Neural cell (in vitro differentiated cells): ENCODE measurements around the gene LDB2. TPM values are rescaled to one million over a fixed set of nuclear protein-coding genes. Genes with fewer than 3 reads are reported as not detected.

Experiments used
- H2AFZ ChIP-seq: fragments of 200-600, 300-800 bp; sonication (generic), shearing (Covaris generic); 2 replicates; pipeline ENCODE4 v1.6.0; 2014; ENCODE audit warnings: low read depth, mild to moderate bottlenecking, antibody characterized with exemption, low read length, moderate library complexity
- H3F3A ChIP-seq: fragments of 200-600 bp; shearing (Covaris generic); 2 replicates; pipeline ENCODE4 v1.6.1; 2016; ENCODE audit warnings: mild to moderate bottlenecking, moderate library complexity, mixed read lengths, antibody characterized with exemption, low read length; ENCODE audit not compliant: insufficient read depth, poor library complexity, severe bottlenecking
- H3K27ac ChIP-seq: fragments of 200-600, 300-800 bp; sonication (generic), shearing (Covaris generic); 2 replicates; pipeline ENCODE4 v1.5.1; 2014; ENCODE audit warnings: mild to moderate bottlenecking, low read length, moderate library complexity
- H3K27me3 ChIP-seq: fragments of 300-800, 200-600 bp; sonication (generic), shearing (Covaris generic); 2 replicates; pipeline ENCODE4 v1.6.0; 2014; ENCODE audit warnings: mild to moderate bottlenecking, low read depth, low read length, moderate library complexity; ENCODE audit not compliant: insufficient read depth
- H3K36me3 ChIP-seq: fragments of 300-800, 200-600 bp; sonication (generic), shearing (Covaris generic); 2 replicates; pipeline ENCODE4 v1.5.1; 2014; ENCODE audit warnings: mild to moderate bottlenecking, antibody characterized with exemption, low read length, moderate library complexity; ENCODE audit not compliant: insufficient read depth
- H3K4me2 ChIP-seq: fragments of 300-800, 200-600 bp; sonication (generic), shearing (Covaris generic); 2 replicates; pipeline ENCODE4 v1.6.0; 2014; ENCODE audit warnings: mild to moderate bottlenecking, low read length
- H3K4me3 ChIP-seq: fragments of 300-800, 200-600 bp; sonication (generic), shearing (Covaris generic); 2 replicates; pipeline ENCODE4 v1.5.1; 2014; ENCODE audit warnings: mild to moderate bottlenecking, low read length, moderate library complexity
- H3K79me2 ChIP-seq: fragments of 200-600 bp; shearing (Covaris generic); replicated peaks from 2 replicates; pipeline ENCODE4 v1.6.0; 2014; ENCODE audit warnings: mild to moderate bottlenecking, low read length, moderate library complexity; ENCODE audit not compliant: insufficient read depth
- H3K9ac ChIP-seq: fragments of 300-800, 200-600 bp; sonication (generic), shearing (Covaris generic); 2 replicates; pipeline ENCODE4 v1.6.1; 2016; ENCODE audit warnings: mild to moderate bottlenecking, low read length, mixed read lengths
- H3K9me2 ChIP-seq: fragments of 200-600 bp; shearing (Covaris generic); 2 replicates; pipeline ENCODE4 v1.6.1; 2016; ENCODE audit warnings: mild to moderate bottlenecking, low read length, mixed read lengths; ENCODE audit not compliant: insufficient read depth
- H3K9me3 ChIP-seq: fragments of 200-600, 300-800 bp; sonication (generic), shearing (Covaris generic); 2 replicates; pipeline ENCODE4 v1.6.1; 2016; ENCODE audit warnings: mild to moderate bottlenecking, mixed run types, low read length, moderate library complexity, mixed read lengths
- H4K20me1 ChIP-seq: fragments of 200-600 bp; shearing (Covaris generic); 2 replicates; pipeline ENCODE4 v1.6.1; 2016; ENCODE audit warnings: mild to moderate bottlenecking, mixed run types; ENCODE audit not compliant: insufficient read depth
- CTCF ChIP-seq: fragments of 450-650 bp; IDR thresholded peaks from 2 replicates; pipeline ENCODE4 v1.5.1; 2014; ENCODE audit warnings: antibody characterized with exemption, mild to moderate bottlenecking, moderate library complexity; ENCODE audit not compliant: poor library complexity, severe bottlenecking
- EP300 ChIP-seq: fragments of 450-650 bp; conservative IDR thresholded peaks from 2 replicates; pipeline ENCODE4 v1.6.1; 2014; ENCODE audit warnings: antibody characterized with exemption, mild to moderate bottlenecking, moderate library complexity; ENCODE audit not compliant: poor library complexity, severe bottlenecking
- EZH2 ChIP-seq: fragments of 200-600, 300-800 bp; shearing (Covaris generic), sonication (generic); IDR thresholded peaks from 2 replicates; pipeline ENCODE4 v1.6.1; 2014; ENCODE audit warnings: antibody characterized with exemption, low read length, borderline replicate concordance, mild to moderate bottlenecking; ENCODE audit not compliant: insufficient read depth, poor library complexity, severe bottlenecking
- MXI1 ChIP-seq: fragments of 450-650 bp; conservative IDR thresholded peaks from 2 replicates; pipeline ENCODE4 v1.6.1; 2014; ENCODE audit warnings: antibody characterized with exemption, mild to moderate bottlenecking; ENCODE audit not compliant: poor library complexity, severe bottlenecking
- POLR2AphosphoS5 ChIP-seq: IDR thresholded peaks from 2 replicates; pipeline ENCODE4 v1.6.1; 2012
- RAD21 ChIP-seq: fragments of 450-650 bp; conservative IDR thresholded peaks from 2 replicates; pipeline ENCODE4 v1.6.1; 2014; ENCODE audit warnings: antibody characterized with exemption, mild to moderate bottlenecking, moderate library complexity
- REST ChIP-seq: IDR thresholded peaks from 2 replicates; pipeline ENCODE4 v1.6.1; 2012; ENCODE audit warnings: borderline replicate concordance
- SMC3 ChIP-seq: fragments of 450-650 bp; conservative IDR thresholded peaks from 2 replicates; pipeline ENCODE4 v1.6.1; 2014; ENCODE audit warnings: antibody characterized with exemption, mild to moderate bottlenecking, moderate library complexity; ENCODE audit not compliant: poor library complexity
- TAF1 ChIP-seq: IDR thresholded peaks from 2 replicates; pipeline ENCODE4 v1.6.1; 2012; ENCODE audit warnings: low read depth
- polyA plus RNA-seq: library from polyadenylated mRNA; depleted of rRNA; stranded (reverse); fragments of >200 nt; gene quantifications from 2 replicates; pipeline ENCODE4 v1.2.3, GENCODE V29; 2014

The LDB2 gene
- polyA plus RNA-seq, 1 donor from 2014 or later = 58.9 TPM

GRCh38 chr4:16889945-16890344, 8.5 kb downstream of the LDB2 start:
- no peaks in the 10 kb centered on the region for H3F3A ChIP-seq
- no peaks in the 10 kb centered on the region for H3K9me2 ChIP-seq
- no peak overlapping the region for H3K4me3 ChIP-seq
- H3K4me2 ChIP-seq = no peak overlapping the region
- no peaks in the 10 kb centered on the region for H3K9me3 ChIP-seq
- no peak for TF ChIP-seq SMC3
- TF ChIP-seq POLR2AphosphoS5 = no peak
- TF ChIP-seq CTCF = no peak
- no peak for TF ChIP-seq REST
- no peak for TF ChIP-seq TAF1
- no peak for TF ChIP-seq RAD21
- no peak for TF ChIP-seq EZH2
- TF ChIP-seq MXI1 = no peak
- TF ChIP-seq EP300 = no peak
- no peaks in the 10 kb centered on the region for H4K20me1 ChIP-seq
- peaks cover 18% of the 10 kb centered on the region for H3K79me2 ChIP-seq
- H3K9ac ChIP-seq = no peak overlapping the region
- H3K27me3 ChIP-seq = no peaks in the 10 kb centered on the region
- H3K36me3 ChIP-seq = no peaks in the 10 kb centered on the region
- H3K27ac ChIP-seq = no peak overlapping the region
- H2AFZ ChIP-seq = no peak overlapping the region

- Histone ChIP-seq H3K4me2 (no peak overlapping the region), H3K27ac (no peak overlapping the region), H4K20me1 (no peaks in the 10 kb centered on the region), H3F3A (no peaks in the 10 kb centered on the region), H2AFZ (no peak overlapping the region), H3K4me3 (no peak overlapping the region), H3K9me3 (no peaks in the 10 kb centered on the region), H3K9me2 (no peaks in the 10 kb centered on the region), H3K36me3 (no peaks in the 10 kb centered on the region), H3K79me2 (peaks cover 3% of the 10 kb centered on the region), H3K27me3 (no peaks in the 10 kb centered on the region), H3K9ac (no peak overlapping the region)
- TF ChIP-seq EP300 (no peak), POLR2AphosphoS5 (no peak), RAD21 (no peak), CTCF (no peak), SMC3 (no peak), TAF1 (no peak), EZH2 (no peak), REST (no peak), MXI1 (no peak)
Observed at GRCh38 chr4:16887887-16888286, 10.6 kb downstream of the LDB2 start.
